Measurements from ENCODE around the gene SLC16A4.

Gene SLC16A4

GRCh38 chr1:110316735-110317134 is 74.1 kb downstream of the SLC16A4 start:
- Histone ChIP-seq H3K27me3 (replicated peaks; ENCODE audit: insufficient read depth, low read length) (no peaks in the 10 kb centered on the region), H3K4me2 (ENCODE audit: low read depth, low read length) (no peak overlapping the region)

More at GRCh38 chr1:110316735-110317134, 74.1 kb downstream of the SLC16A4 start:
- no peak for DNase-seq
- Histone ChIP-seq H2AFZ (ENCODE audit: low read length) (no peak overlapping the region), H3K9ac (ENCODE audit: low read length) (no peak overlapping the region), H3K79me2 (ENCODE audit: low read length) (no peaks in the 10 kb centered on the region), H3K9me3 (replicated peaks; ENCODE audit: insufficient read depth, low read length) (no peaks in the 10 kb centered on the region), H3F3A (ENCODE audit: insufficient read depth, low read length) (no peaks in the 10 kb centered on the region), H4K20me1 (ENCODE audit: insufficient read depth, low read length) (no peaks in the 10 kb centered on the region), H3K36me3 (replicated peaks; ENCODE audit: insufficient read depth, low read length) (no peaks in the 10 kb centered on the region), H3K4me3 (ENCODE audit: low read length) (no peak overlapping the region), H3K27ac (ENCODE audit: low read length) (no peak overlapping the region), H3K9me2 (replicated peaks; ENCODE audit: insufficient read depth, low read length) (no peaks in the 10 kb centered on the region), H3K4me1 (ENCODE audit: low read length) (no peaks in the 10 kb centered on the region)
- TF ChIP-seq, protein P1, sequence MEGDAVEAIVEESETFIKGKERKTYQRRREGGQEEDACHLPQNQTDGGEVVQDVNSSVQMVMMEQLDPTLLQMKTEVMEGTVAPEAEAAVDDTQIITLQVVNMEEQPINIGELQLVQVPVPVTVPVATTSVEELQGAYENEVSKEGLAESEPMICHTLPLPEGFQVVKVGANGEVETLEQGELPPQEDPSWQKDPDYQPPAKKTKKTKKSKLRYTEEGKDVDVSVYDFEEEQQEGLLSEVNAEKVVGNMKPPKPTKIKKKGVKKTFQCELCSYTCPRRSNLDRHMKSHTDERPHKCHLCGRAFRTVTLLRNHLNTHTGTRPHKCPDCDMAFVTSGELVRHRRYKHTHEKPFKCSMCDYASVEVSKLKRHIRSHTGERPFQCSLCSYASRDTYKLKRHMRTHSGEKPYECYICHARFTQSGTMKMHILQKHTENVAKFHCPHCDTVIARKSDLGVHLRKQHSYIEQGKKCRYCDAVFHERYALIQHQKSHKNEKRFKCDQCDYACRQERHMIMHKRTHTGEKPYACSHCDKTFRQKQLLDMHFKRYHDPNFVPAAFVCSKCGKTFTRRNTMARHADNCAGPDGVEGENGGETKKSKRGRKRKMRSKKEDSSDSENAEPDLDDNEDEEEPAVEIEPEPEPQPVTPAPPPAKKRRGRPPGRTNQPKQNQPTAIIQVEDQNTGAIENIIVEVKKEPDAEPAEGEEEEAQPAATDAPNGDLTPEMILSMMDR (IDR thresholded peaks at IDR 0.05; ENCODE audit: low read length) = no peak
- no peak for TF ChIP-seq EZH2 (optimal IDR thresholded peaks at IDR 0.05; ENCODE audit: low read depth, low read length)
- no peak for TF ChIP-seq EZH2phosphoT487 (IDR thresholded peaks at IDR 0.05; ENCODE audit: low read length)
